ENCODE measurements around the gene KCNK6. TPM values are rescaled to one million over a fixed set of nuclear protein-coding genes. Genes with fewer than 3 reads are reported as not detected.

Gene KCNK6
- total RNA-seq, 4 donors from 2014 or later, result 20.7 to 29.6 (median 25.5) TPM

GRCh38 chr19:38373907-38374331 is 54.3 kb downstream of the KCNK6 start:
- TF ChIP-seq POLR2A (IDR thresholded peaks at IDR 0.05) (no peak), CTCF (IDR thresholded peaks at IDR 0.05) (no peak)
- no peak overlapping the region for H3K4me3 ChIP-seq (ENCODE audit: low read depth, poor library complexity, severe bottlenecking)
- no peak for DNase-seq (ENCODE audit: low spot score in 2 of 2)
- 50 to 58% methylated on average over 6 of the region's 6 CpGs for WGBS, 2 donors
- intact Hi-C loops (cut with DNase I; ENCODE audit: low total_unique reads), result no loop called here

- DNase-seq (ENCODE audit: low spot score in 2 of 2), result peak; percentile 100
- H3K4me3 ChIP-seq (ENCODE audit: low read depth, poor library complexity, severe bottlenecking), result peak within 1 kb of the TSS; percentile 83
- intact Hi-C loops (cut with DNase I; ENCODE audit: low total_unique reads), result no loop called here
- no peak for TF ChIP-seq CTCF (IDR thresholded peaks at IDR 0.05)
- peak in 1 of 2 donors; percentile 75 for TF ChIP-seq POLR2A (IDR thresholded peaks at IDR 0.05)
- WGBS, 2 donors, result 0% methylated on average over 55 to 62 of the region's 65 CpGs
Measured at GRCh38 chr19:38374332-38375097, 54.9 kb downstream of the KCNK6 start, which contains the start of gene PSMD8. Gene PSMD8, plus strand, starts transcription at chr19:38374571. Its CDS starts 31 bp downstream, at chr19:38374602.

DNA sequence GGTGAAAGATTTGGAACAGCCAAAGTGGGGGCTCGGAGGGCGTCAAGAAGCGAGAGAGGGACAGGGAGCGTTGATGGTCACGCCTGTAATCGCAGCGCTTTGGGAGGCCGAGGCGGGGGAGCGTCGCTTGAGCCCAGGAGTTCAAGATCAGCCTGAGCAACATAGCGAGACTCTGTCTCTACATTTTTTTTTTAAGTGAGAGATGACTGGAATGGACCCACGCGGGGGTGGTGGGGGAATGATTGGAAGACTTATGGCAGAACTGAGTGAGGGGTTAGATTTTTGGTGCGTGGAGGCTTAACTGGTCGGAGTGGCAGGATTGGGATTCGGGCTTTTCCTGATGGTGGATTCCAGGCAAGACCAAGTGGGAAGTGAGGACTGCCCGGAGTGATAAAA is 55.5 kb downstream of the KCNK6 start:
- WGBS, 2 donors, result 1% methylated on average over 18 of the region's 18 CpGs
- intact Hi-C loops (cut with DNase I; ENCODE audit: low total_unique reads), result no loop called here
- no peak for TF ChIP-seq CTCF (IDR thresholded peaks at IDR 0.05)

GRCh38 chr19:38375748-38376147 is 56.1 kb downstream of the KCNK6 start:
- no peak for TF ChIP-seq POLR2A (IDR thresholded peaks at IDR 0.05)
- TF ChIP-seq CTCF (IDR thresholded peaks at IDR 0.05), result no peak
- WGBS, 2 donors, result 56 to 72% methylated on average over 5 of the region's 5 CpGs
- intact Hi-C loops (cut with DNase I; ENCODE audit: low total_unique reads), result no loop called here
- no peak for DNase-seq (ENCODE audit: low spot score in 2 of 2)
- H3K4me3 ChIP-seq (ENCODE audit: low read depth, poor library complexity, severe bottlenecking), result no peak overlapping the region

More for the DNA sequence above, 55.5 kb downstream of the KCNK6 start:
- H3K4me3 ChIP-seq (ENCODE audit: low read depth, poor library complexity, severe bottlenecking), result peak overlapping the region; percentile 83
- no peak for DNase-seq (ENCODE audit: low spot score in 2 of 2)

GRCh38 chr19:38376576-38376975 is 56.9 kb downstream of the KCNK6 start:
- no peak for DNase-seq (ENCODE audit: low spot score in 2 of 2)
- no peak overlapping the region for H3K4me3 ChIP-seq (ENCODE audit: low read depth, poor library complexity, severe bottlenecking)
- no peak for TF ChIP-seq POLR2A (IDR thresholded peaks at IDR 0.05)
- WGBS, 2 donors, result 70 to 73% methylated on average over 3 of the region's 3 CpGs
- intact Hi-C loops (cut with DNase I; ENCODE audit: low total_unique reads), result no loop called here

- TF ChIP-seq CTCF (IDR thresholded peaks at IDR 0.05) (no peak), POLR2A (IDR thresholded peaks at IDR 0.05) (no peak)
- intact Hi-C loops (cut with DNase I; ENCODE audit: low total_unique reads), result no loop called here
- WGBS, 2 donors, result 96 to 99% methylated on average over 4 of the region's 4 CpGs
- H3K4me3 ChIP-seq (ENCODE audit: low read depth, poor library complexity, severe bottlenecking), result no peak overlapping the region
- DNase-seq (ENCODE audit: low spot score in 2 of 2), result no peak
Measured at GRCh38 chr19:38377052-38377451, 57.4 kb downstream of the KCNK6 start.

All from lower leg skin (tissue), 4 donors.